Effector memory CD8-positive, alpha-beta T cell (primary cell): Measurements from ENCODE around the gene CCM2.
"Not testable (repeated sequence)": the region's sequence is repeated elsewhere in the genome, so short reads cannot be mapped to it uniquely, and the experiment has no call there.

Experiments
- ATAC-seq: fragments of 150-1000 bp; cut with Tn5 transposase; replicated peaks from 2 replicates; pipeline ENCODE4 v1.10.0; 2021; ENCODE audit warnings: mild to moderate bottlenecking, moderate library complexity
- DNase-seq, 3 experiments: peaks; one replicate each; pipeline ENCODE4 v3.0.0; 2021
- H3K27ac Mint-ChIP-seq, 2 donors: one replicate each; pipeline ENCODE4 v1.8.0; 2022; ENCODE audit warnings: mild to moderate bottlenecking in 2 of 2, mixed read lengths in 2 of 2, moderate library complexity in 2 of 2
- H3K27me3 Mint-ChIP-seq, 2 donors: one replicate each; pipeline ENCODE4 v1.8.0; 2022; ENCODE audit warnings: mixed read lengths in 2 of 2
- H3K36me3 Mint-ChIP-seq: one replicate; pipeline ENCODE4 v1.8.0; 2022; ENCODE audit warnings: mild to moderate bottlenecking, moderate library complexity, mixed read lengths; ENCODE audit not compliant: insufficient read depth
- H3K4me1 Mint-ChIP-seq, 2 donors: one replicate each; pipeline ENCODE4 v1.8.0; 2022; ENCODE audit warnings: low read depth in 2 of 2, mixed read lengths in 2 of 2
- H3K4me3 Mint-ChIP-seq, 2 donors: one replicate each; pipeline ENCODE4 v1.8.0; 2022; ENCODE audit warnings: mild to moderate bottlenecking in 2 of 2, mixed read lengths in 2 of 2, moderate library complexity in 2 of 2
- H3K9me3 Mint-ChIP-seq, 2 donors: one replicate each; pipeline ENCODE4 v1.8.0; 2022; ENCODE audit warnings: mixed read lengths in 2 of 2

Gene CCM2

GRCh38 chr7:45033261-45033930 is 33.4 kb downstream of the CCM2 start:
- H3K9me3 Mint-ChIP-seq: no peaks in the 10 kb centered on the region
- ATAC-seq (peak; percentile 76), DNase-seq (no peak)
- H3K27me3 Mint-ChIP-seq: no peaks in the 10 kb centered on the region
- peak overlapping the region; percentile 84 to 89 for H3K27ac Mint-ChIP-seq
- peaks cover 53% of the 10 kb centered on the region for H3K36me3 Mint-ChIP-seq
- H3K4me1 Mint-ChIP-seq: peaks cover 67 to 73% of the 10 kb centered on the region in 2 donors
- peak overlapping the region; percentile 69 to 70 for H3K4me3 Mint-ChIP-seq

- Mint-ChIP-seq H3K4me3 (peak overlapping the region; percentile 69 to 70), H3K4me1 (peaks cover 66 to 72% of the 10 kb centered on the region in 2 donors), H3K27ac (peak overlapping the region; percentile 84 to 89), H3K36me3 (peaks cover 54% of the 10 kb centered on the region), H3K9me3 (no peaks in the 10 kb centered on the region), H3K27me3 (no peaks in the 10 kb centered on the region)
- DNase-seq (no peak), ATAC-seq (no peak)
Observed at GRCh38 chr7:45033931-45034290, 33.9 kb downstream of the CCM2 start.

GRCh38 chr7:45034710-45035109 is 34.7 kb downstream of the CCM2 start:
- not testable (repeated sequence) for H3K9me3 Mint-ChIP-seq, ATAC-seq, DNase-seq, H3K27me3 Mint-ChIP-seq
- Mint-ChIP-seq H3K36me3 (peaks cover 61% of the 10 kb centered on the region), H3K4me3 (peak overlapping the region in 1 of 2 donors; percentile 37), H3K4me1 (peaks cover 62 to 68% of the 10 kb centered on the region in 2 donors), H3K27ac (peak overlapping the region; percentile 91 to 93)

GRCh38 chr7:45035371-45035770 is 35.4 kb downstream of the CCM2 start:
- H3K36me3 Mint-ChIP-seq: peaks cover 62% of the 10 kb centered on the region
- peak overlapping the region; percentile 72 to 79 for H3K4me3 Mint-ChIP-seq
- H3K27ac Mint-ChIP-seq: peak overlapping the region; percentile 91 to 93

GRCh38 chr7:45035893-45036292 is 35.9 kb downstream of the CCM2 start:
- H3K4me1 Mint-ChIP-seq: peaks cover 62 to 71% of the 10 kb centered on the region in 2 donors
- no peaks in the 10 kb centered on the region for H3K27me3 Mint-ChIP-seq
- H3K4me3 Mint-ChIP-seq: peak overlapping the region; percentile 72 to 79
- DNase-seq: no peak
- peaks cover 65% of the 10 kb centered on the region for H3K36me3 Mint-ChIP-seq
- ATAC-seq: peak; percentile 23
- H3K9me3 Mint-ChIP-seq: no peaks in the 10 kb centered on the region
- peak overlapping the region; percentile 91 to 93 for H3K27ac Mint-ChIP-seq

More at GRCh38 chr7:45035371-45035770, 35.4 kb downstream of the CCM2 start:
- DNase-seq (no peak), ATAC-seq (no peak)
- peaks cover 62 to 65% of the 10 kb centered on the region in 2 donors for H3K4me1 Mint-ChIP-seq
- H3K27me3 Mint-ChIP-seq: no peaks in the 10 kb centered on the region
- H3K9me3 Mint-ChIP-seq: no peaks in the 10 kb centered on the region

- Mint-ChIP-seq H3K36me3 (peaks cover 68% of the 10 kb centered on the region), H3K4me3 (peak overlapping the region; percentile 72 to 79), H3K27ac (peak overlapping the region; percentile 91 to 93), H3K9me3 (no peaks in the 10 kb centered on the region), H3K4me1 (peaks cover 62 to 75% of the 10 kb centered on the region in 2 donors), H3K27me3 (no peaks in the 10 kb centered on the region)
- no peak for ATAC-seq
- no peak for DNase-seq
Observed at GRCh38 chr7:45036317-45036716, 36.3 kb downstream of the CCM2 start.

GRCh38 chr7:45036796-45037195 is 36.8 kb downstream of the CCM2 start:
- H3K9me3 Mint-ChIP-seq: no peaks in the 10 kb centered on the region
- peaks cover 60 to 73% of the 10 kb centered on the region in 2 donors for H3K4me1 Mint-ChIP-seq
- H3K4me3 Mint-ChIP-seq: peak overlapping the region; percentile 72 to 79
- ATAC-seq (peak; percentile 18), DNase-seq (no peak)
- peaks cover 69% of the 10 kb centered on the region for H3K36me3 Mint-ChIP-seq
- H3K27me3 Mint-ChIP-seq: no peaks in the 10 kb centered on the region
- H3K27ac Mint-ChIP-seq: peak overlapping the region; percentile 91 to 93

- peaks cover 52 to 70% of the 10 kb centered on the region in 2 donors for H3K4me1 Mint-ChIP-seq
Observed at GRCh38 chr7:45037876-45038275, 37.9 kb downstream of the CCM2 start.

GRCh38 chr7:45039106-45039505 is 39.1 kb downstream of the CCM2 start:
- DNase-seq (no peak), ATAC-seq (no peak)
- H3K4me3 Mint-ChIP-seq: peak overlapping the region in 1 of 2 donors; percentile 37
- H3K36me3 Mint-ChIP-seq: peaks cover 73% of the 10 kb centered on the region
- peak overlapping the region; percentile 91 to 93 for H3K27ac Mint-ChIP-seq
- H3K9me3 Mint-ChIP-seq: no peaks in the 10 kb centered on the region
- no peaks in the 10 kb centered on the region for H3K27me3 Mint-ChIP-seq
- peaks cover 47 to 67% of the 10 kb centered on the region in 2 donors for H3K4me1 Mint-ChIP-seq

More at GRCh38 chr7:45037876-45038275, 37.9 kb downstream of the CCM2 start:
- Mint-ChIP-seq H3K27me3 (no peaks in the 10 kb centered on the region), H3K27ac (peak overlapping the region; percentile 91 to 93), H3K36me3 (peaks cover 69% of the 10 kb centered on the region), H3K9me3 (no peaks in the 10 kb centered on the region), H3K4me3 (peak overlapping the region; percentile 72 to 79)
- no peak for DNase-seq
- no peak for ATAC-seq

GRCh38 chr7:45044338-45044737 is 44.3 kb downstream of the CCM2 start:
- ATAC-seq (no peak), DNase-seq (no peak)
- no peaks in the 10 kb centered on the region for H3K27me3 Mint-ChIP-seq
- peak overlapping the region; percentile 65 to 80 for H3K27ac Mint-ChIP-seq
- peaks cover 22 to 47% of the 10 kb centered on the region in 2 donors for H3K4me1 Mint-ChIP-seq
- no peaks in the 10 kb centered on the region for H3K9me3 Mint-ChIP-seq
- peaks cover 80% of the 10 kb centered on the region for H3K36me3 Mint-ChIP-seq
- no peak overlapping the region for H3K4me3 Mint-ChIP-seq

- no peak overlapping the region for H3K4me3 Mint-ChIP-seq
- peak overlapping the region in 1 of 2 donors; percentile 78 for H3K27ac Mint-ChIP-seq
- ATAC-seq: no peak
- H3K9me3 Mint-ChIP-seq: no peaks in the 10 kb centered on the region
- no peaks in the 10 kb centered on the region for H3K27me3 Mint-ChIP-seq
- no peak for DNase-seq
- peaks cover 37 to 52% of the 10 kb centered on the region in 2 donors for H3K4me1 Mint-ChIP-seq
- H3K36me3 Mint-ChIP-seq: peaks cover 48% of the 10 kb centered on the region
Observed at GRCh38 chr7:45048748-45049147, 48.7 kb downstream of the CCM2 start.

GRCh38 chr7:45050198-45050597 is 50.2 kb downstream of the CCM2 start:
- H3K4me3 Mint-ChIP-seq: no peak overlapping the region
- H3K27ac Mint-ChIP-seq: peak overlapping the region; percentile 51 to 67
- ATAC-seq: no peak

GRCh38 chr7:45052011-45052410 is 52.0 kb downstream of the CCM2 start:
- Mint-ChIP-seq H3K4me3 (no peak overlapping the region), H3K36me3 (peaks cover 32% of the 10 kb centered on the region), H3K27me3 (no peaks in the 10 kb centered on the region), H3K9me3 (no peaks in the 10 kb centered on the region), H3K4me1 (peaks cover 45 to 60% of the 10 kb centered on the region in 2 donors), H3K27ac (peak overlapping the region; percentile 67 to 78)
- no peak for ATAC-seq
- DNase-seq: no peak

More at GRCh38 chr7:45050198-45050597, 50.2 kb downstream of the CCM2 start:
- Mint-ChIP-seq H3K36me3 (peaks cover 42% of the 10 kb centered on the region), H3K9me3 (no peaks in the 10 kb centered on the region), H3K4me1 (peaks cover 39 to 55% of the 10 kb centered on the region in 2 donors), H3K27me3 (no peaks in the 10 kb centered on the region)
- no peak for DNase-seq

- peak overlapping the region; percentile 78 for H3K27ac Mint-ChIP-seq
- H3K36me3 Mint-ChIP-seq: peaks cover 28% of the 10 kb centered on the region
- H3K9me3 Mint-ChIP-seq: no peaks in the 10 kb centered on the region
- no peak for ATAC-seq
- DNase-seq: no peak
- H3K4me1 Mint-ChIP-seq: peaks cover 54 to 69% of the 10 kb centered on the region in 2 donors
- H3K27me3 Mint-ChIP-seq: no peaks in the 10 kb centered on the region
- H3K4me3 Mint-ChIP-seq: no peak overlapping the region
Observed at GRCh38 chr7:45053401-45053800, 53.4 kb downstream of the CCM2 start.
